Activated CD4-positive, alpha-beta T cell treated with anti-CD3 and anti-CD28 coated beads, Interleukin-2, amount 10 ng/mL, durations not matched to agents 24 days and 14 days (primary cell): ENCODE results near the gene REV1. TPM values are rescaled to one million over a fixed set of nuclear protein-coding genes. Genes with fewer than 3 reads are reported as not detected.

ENCODE experiments used
- DNase-seq: peaks from one replicate; pipeline ENCODE4 v3.0.0; 2022
- H3K27ac Mint-ChIP-seq: one replicate; pipeline ENCODE4 v1.8.0; 2022; ENCODE audit warnings: mild to moderate bottlenecking, mixed read lengths
- H3K27me3 Mint-ChIP-seq: one replicate; pipeline ENCODE4 v1.8.0; 2022; ENCODE audit warnings: mixed read lengths
- H3K36me3 Mint-ChIP-seq: one replicate; pipeline ENCODE4 v1.8.0; 2022; ENCODE audit warnings: low read depth, mild to moderate bottlenecking, mixed read lengths
- H3K4me1 Mint-ChIP-seq: one replicate; pipeline ENCODE4 v1.8.0; 2021; ENCODE audit warnings: mixed read lengths
- H3K4me3 Mint-ChIP-seq: one replicate; pipeline ENCODE4 v1.8.0; 2022; ENCODE audit warnings: mild to moderate bottlenecking, moderate library complexity, mixed read lengths
- H3K9me3 Mint-ChIP-seq: one replicate; pipeline ENCODE4 v1.8.0; 2021; ENCODE audit warnings: mixed read lengths
- intact Hi-C: fragments of 100-400 bp; cut with micrococcal nuclease; formaldehyde crosslinking; loops from one replicate; pipeline ENCODE4 v1.15.1; 2023
- total RNA-seq: library from RNA; stranded (reverse); gene quantifications from 2 replicates; pipeline ENCODE4 v1.2.3, GENCODE V29; 2022

Gene REV1
- total RNA-seq, 1 donor from 2014 or later, result 47.8 TPM

DNA sequence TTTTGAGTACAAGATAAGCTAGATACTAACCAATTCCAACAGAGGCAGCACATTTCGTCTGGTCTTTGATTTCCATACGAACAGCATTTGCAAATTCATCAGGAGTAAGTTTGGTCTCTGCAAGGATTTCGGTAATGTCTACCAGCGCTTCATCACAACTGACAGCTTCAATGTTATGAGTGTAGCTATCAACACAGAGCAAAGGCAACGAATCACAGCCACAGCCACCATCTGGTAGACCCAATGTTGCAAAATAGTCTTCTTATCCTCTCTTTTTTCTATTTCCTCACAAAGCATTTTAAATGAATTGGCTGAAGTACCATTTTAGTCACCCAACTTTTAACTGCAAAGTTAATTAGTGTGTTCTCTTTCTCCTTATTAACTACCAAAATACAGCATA, 68.3 kb downstream of the REV1 start:
- intact Hi-C loops, result no loop called here
- no peak for DNase-seq
- H3K4me1 Mint-ChIP-seq, result peaks cover 5% of the 10 kb centered on the region

DNA sequence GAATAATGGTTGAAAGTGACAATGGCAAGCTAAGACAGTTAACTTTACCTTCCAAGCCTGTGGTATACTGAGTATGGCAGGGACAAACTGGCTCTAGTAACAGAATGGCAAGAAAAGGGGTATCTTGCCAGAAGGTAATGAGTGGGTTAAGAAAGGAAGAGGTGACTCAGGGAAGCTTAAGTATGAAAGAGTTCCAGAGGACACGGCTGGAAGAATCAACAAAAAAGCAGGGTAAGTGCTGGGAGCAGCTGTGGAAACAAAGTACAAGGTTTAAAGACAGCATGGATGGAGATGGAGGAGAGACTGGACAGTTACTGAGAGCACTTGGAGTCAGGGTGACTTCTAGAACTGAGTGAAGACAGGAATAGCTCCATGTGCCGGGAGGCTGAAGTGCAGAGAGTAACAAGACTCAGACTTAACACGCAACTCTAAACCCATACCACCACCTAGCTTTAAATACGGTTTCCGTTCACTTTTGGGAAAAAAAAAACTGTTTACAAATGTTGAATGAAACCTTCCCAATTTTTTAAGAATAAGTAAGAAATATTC, 69.0 kb downstream of the REV1 start:
- H3K27me3 Mint-ChIP-seq, result no peaks in the 10 kb centered on the region
- no peak overlapping the region for H3K4me3 Mint-ChIP-seq
- intact Hi-C loops, result no loop called here
- no peak for DNase-seq
- no peak overlapping the region for H3K27ac Mint-ChIP-seq
- no peaks in the 10 kb centered on the region for H3K9me3 Mint-ChIP-seq
- peaks cover 51% of the 10 kb centered on the region for H3K36me3 Mint-ChIP-seq
- peaks cover 5% of the 10 kb centered on the region for H3K4me1 Mint-ChIP-seq

More for the DNA sequence above, 68.3 kb downstream of the REV1 start:
- Mint-ChIP-seq H3K4me3 (no peak overlapping the region), H3K9me3 (no peaks in the 10 kb centered on the region), H3K27me3 (no peaks in the 10 kb centered on the region), H3K36me3 (peaks cover 49% of the 10 kb centered on the region), H3K27ac (no peak overlapping the region)

DNA sequence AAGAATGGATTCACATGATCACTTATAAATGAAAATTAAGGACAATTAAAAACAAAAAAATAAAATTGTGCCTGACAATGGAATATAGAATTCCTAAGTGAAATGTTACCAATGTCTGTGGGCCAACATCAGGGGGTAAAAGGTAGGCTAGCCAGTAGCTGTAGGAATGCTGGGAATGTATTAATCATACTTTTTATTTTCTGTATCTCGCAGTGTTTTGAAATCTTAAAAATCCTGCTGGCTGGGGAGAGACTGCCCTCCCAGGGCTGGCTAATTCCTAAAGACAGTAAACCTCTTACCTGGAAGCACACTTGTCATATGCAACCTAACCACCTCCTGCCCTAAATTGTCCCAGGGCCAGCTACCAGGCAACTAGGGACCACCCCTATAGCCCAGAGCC, 69.8 kb downstream of the REV1 start:
- H3K4me1 Mint-ChIP-seq, result peaks cover 5% of the 10 kb centered on the region
- no peak for DNase-seq
- no peaks in the 10 kb centered on the region for H3K27me3 Mint-ChIP-seq
- peaks cover 53% of the 10 kb centered on the region for H3K36me3 Mint-ChIP-seq
- no peaks in the 10 kb centered on the region for H3K9me3 Mint-ChIP-seq
- no peak overlapping the region for H3K4me3 Mint-ChIP-seq
- intact Hi-C loops, result no loop called here
- no peak overlapping the region for H3K27ac Mint-ChIP-seq

DNA sequence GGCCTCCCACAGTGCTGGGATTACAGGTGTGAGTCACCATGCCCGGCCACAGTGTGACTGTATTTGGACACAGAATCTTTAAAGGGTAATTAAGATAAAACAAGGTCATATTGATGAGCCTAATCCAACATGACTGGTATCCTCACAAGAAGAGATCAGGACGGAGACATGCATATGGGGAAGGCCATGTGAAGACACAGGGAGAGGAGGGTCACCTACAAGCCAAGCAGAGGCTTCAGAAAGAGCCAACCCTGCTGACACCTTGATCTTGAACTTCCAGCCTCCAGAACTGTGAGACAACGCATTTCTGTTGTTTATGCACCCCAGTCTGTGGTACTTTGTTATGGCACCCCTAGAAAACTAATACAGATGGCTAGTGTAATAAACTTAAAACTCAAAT, 72.4 kb downstream of the REV1 start:
- H3K9me3 Mint-ChIP-seq, result no peaks in the 10 kb centered on the region
- peaks cover 51% of the 10 kb centered on the region for H3K36me3 Mint-ChIP-seq
- no peaks in the 10 kb centered on the region for H3K27me3 Mint-ChIP-seq
- no peak for DNase-seq
- peaks cover 3% of the 10 kb centered on the region for H3K4me1 Mint-ChIP-seq
- intact Hi-C loops, result loop anchor here (5.0 kb wide), 1 partner anchor 40 kb away; no protein-coding TSS in a partner anchor
- no peak overlapping the region for H3K4me3 Mint-ChIP-seq
- no peak overlapping the region for H3K27ac Mint-ChIP-seq

DNA sequence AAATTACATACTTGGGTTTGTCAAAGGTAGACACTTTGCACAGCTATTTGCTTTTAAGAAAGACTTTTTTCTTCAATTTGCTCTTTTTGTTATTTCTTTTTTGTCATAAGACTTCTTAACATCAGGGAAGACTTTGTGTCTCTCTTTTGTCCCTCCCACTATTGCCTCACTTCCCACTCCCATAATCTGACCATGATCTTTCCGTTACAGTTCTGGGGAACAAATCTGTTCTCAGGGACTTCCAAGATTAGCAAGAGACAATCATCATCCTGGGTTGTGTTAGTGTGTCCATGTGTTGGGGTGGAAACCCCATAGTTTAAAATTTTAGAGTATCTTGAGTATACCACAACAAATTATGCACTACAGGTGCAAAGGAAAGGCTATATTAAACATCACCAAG, 75.3 kb downstream of the REV1 start:
- Mint-ChIP-seq H3K36me3 (peaks cover 45% of the 10 kb centered on the region), H3K9me3 (no peaks in the 10 kb centered on the region)
- intact Hi-C loops, result no loop called here

DNA sequence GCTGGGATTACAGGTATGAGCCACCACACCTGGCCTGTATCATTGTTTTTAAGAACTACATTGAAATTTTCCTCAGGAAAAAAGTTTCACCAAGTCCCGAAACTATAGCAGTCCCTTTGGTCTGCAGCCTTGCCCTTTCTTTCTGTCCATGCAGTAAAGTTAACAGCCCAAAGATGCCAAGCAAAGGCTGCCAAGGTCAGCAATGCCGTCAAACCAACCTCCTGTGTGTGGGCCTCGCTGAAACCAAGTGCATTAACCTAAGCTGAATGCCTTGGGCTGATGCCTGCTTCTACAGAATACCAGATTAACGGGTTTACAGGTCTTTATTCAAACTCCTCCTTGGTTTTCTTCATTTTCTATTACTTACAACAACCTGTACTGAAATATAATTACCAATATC, 79.5 kb downstream of the REV1 start:
- no peak overlapping the region for H3K27ac Mint-ChIP-seq
- no peak for DNase-seq
- intact Hi-C loops, result no loop called here
- no peaks in the 10 kb centered on the region for H3K9me3 Mint-ChIP-seq
- H3K4me3 Mint-ChIP-seq, result no peak overlapping the region
- peaks cover 5% of the 10 kb centered on the region for H3K4me1 Mint-ChIP-seq
- peaks cover 46% of the 10 kb centered on the region for H3K36me3 Mint-ChIP-seq
- no peaks in the 10 kb centered on the region for H3K27me3 Mint-ChIP-seq

More for the DNA sequence above, 75.3 kb downstream of the REV1 start:
- Mint-ChIP-seq H3K27me3 (no peaks in the 10 kb centered on the region), H3K27ac (no peak overlapping the region), H3K4me3 (no peak overlapping the region), H3K4me1 (peaks cover 3% of the 10 kb centered on the region)
- DNase-seq, result no peak

DNA sequence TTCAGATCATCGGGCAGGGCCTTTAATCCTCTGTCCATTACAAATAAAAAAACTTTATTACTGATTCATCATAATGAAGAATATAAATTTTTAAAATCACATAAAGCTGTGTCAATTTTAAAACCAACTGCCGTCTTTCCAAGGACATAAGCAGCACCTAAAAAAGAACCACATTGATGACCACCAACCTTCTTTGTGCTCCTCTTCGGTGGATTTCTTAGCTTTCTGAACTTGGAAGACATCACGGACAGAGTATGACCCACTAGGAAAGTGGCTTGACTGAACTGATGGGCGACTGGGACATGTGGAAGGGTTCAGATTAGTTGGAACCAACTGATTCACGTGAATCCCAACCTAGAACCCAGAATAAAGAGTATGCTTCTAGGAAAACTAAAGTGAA, 83.7 kb downstream of the REV1 start:
- intact Hi-C loops, result no loop called here
- H3K9me3 Mint-ChIP-seq, result no peaks in the 10 kb centered on the region
- H3K4me1 Mint-ChIP-seq, result peaks cover 6% of the 10 kb centered on the region
- H3K27me3 Mint-ChIP-seq, result no peaks in the 10 kb centered on the region
- H3K36me3 Mint-ChIP-seq, result peaks cover 51% of the 10 kb centered on the region
- no peak overlapping the region for H3K27ac Mint-ChIP-seq
- no peak for DNase-seq
- no peak overlapping the region for H3K4me3 Mint-ChIP-seq

DNA sequence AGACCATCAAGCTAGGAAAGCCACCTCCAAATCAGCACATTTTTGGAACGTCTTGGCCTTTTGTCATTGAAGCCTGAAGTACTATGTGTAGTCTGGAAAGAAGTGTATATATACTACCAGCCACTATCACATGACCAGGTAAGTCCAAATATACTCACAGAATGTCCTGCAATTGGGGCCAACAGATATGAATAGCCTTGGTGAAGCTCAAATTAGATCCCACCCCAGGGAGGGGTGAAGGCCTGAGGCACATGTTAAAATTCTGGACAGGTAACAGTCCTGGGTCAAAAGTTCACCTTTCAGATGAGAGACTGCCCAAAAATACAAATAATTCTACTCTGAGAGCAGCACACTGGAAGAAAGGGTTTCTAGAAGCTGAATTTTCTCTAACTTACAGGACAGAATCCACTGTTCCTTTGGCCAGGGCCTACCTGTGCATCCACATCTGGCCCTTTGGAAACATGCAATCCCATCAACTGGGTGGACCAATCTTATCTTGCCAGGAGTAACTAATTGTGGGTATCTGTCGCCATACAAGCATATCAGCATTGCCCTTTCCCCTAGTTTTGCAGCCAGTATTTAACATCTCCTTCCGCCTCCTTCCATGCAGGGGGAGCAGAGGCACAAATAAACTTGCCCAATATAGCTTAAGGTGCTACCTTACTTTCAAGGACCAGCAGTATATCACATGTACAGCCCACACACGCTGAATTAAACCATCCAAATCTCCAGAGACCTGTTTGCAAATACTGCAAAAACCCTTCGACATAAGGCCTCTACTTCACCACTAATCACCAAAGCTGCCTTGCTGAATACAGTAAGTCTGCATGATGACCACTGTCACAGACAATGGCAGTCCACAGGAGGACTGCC, 84.8 kb downstream of the REV1 start:
- H3K27me3 Mint-ChIP-seq, result no peaks in the 10 kb centered on the region
- H3K27ac Mint-ChIP-seq, result no peak overlapping the region
- no peak overlapping the region for H3K4me3 Mint-ChIP-seq
- DNase-seq, result no peak
- no peaks in the 10 kb centered on the region for H3K9me3 Mint-ChIP-seq
- intact Hi-C loops, result no loop called here
- peaks cover 53% of the 10 kb centered on the region for H3K36me3 Mint-ChIP-seq
- H3K4me1 Mint-ChIP-seq, result peaks cover 6% of the 10 kb centered on the region

DNA sequence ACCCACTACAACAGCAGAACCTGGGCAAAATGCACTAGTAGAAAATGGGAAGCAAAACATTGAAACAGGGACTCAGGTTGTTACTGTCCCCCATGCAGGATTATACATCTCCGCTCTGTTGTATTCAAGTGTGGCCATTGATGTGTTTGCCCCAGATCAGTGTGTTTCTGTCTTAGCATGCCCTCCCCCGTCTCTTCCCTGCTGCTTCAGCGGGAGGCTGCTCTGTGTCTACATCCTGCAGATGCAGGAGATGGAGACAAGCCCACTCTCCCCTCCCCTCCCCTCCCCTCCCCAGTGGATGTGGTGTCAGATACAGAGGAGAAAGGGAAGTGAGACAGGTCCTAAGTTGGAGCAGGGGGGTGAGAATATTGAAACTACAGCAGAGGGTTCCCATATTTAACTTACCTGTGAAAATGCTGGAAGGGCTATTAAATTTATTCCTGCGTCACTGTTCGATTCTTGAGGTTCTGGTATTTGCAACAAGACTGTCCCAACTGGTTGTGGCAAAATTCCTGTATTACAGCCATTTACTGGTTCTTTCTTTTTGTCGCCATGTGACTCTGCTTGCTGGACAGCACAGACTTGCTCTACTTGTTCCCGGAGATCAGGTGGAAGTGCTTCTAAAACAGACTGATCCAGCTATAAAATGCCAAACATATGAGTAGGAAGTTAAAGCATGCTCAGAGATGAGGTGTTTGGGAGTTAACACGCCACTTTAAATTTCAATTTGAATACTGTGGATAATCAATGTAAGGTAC, 85.6 kb downstream of the REV1 start:
- peaks cover 54% of the 10 kb centered on the region for H3K36me3 Mint-ChIP-seq
- H3K27ac Mint-ChIP-seq, result no peak overlapping the region
- intact Hi-C loops, result no loop called here

DNA sequence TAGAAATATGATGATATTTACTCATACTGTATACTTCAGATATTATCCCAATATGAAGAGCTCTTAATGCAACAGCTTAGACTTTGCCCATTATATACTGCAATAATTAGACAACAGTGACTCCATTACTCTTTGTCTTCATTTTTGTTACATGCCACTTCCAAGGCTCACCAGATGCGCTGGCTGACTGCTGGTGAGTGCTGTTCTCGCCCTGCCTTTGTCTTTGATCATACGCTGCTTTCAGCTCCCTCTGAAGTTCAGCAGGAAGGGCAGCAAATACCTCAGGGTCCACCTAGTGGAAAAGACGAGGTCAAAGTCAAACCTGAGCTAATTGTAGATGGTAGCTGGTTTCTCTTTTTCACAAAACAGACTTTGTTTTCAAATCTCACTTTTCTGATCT, 86.3 kb downstream of the REV1 start:
- intact Hi-C loops, result no loop called here
- no peak for DNase-seq
- peak overlapping the region; percentile 3 for H3K27ac Mint-ChIP-seq
- no peak overlapping the region for H3K4me3 Mint-ChIP-seq
- H3K36me3 Mint-ChIP-seq, result peaks cover 61% of the 10 kb centered on the region
- peaks cover 6% of the 10 kb centered on the region for H3K4me1 Mint-ChIP-seq
- H3K9me3 Mint-ChIP-seq, result no peaks in the 10 kb centered on the region
- no peaks in the 10 kb centered on the region for H3K27me3 Mint-ChIP-seq

More for the DNA sequence above, 85.6 kb downstream of the REV1 start:
- no peaks in the 10 kb centered on the region for H3K9me3 Mint-ChIP-seq
- peaks cover 6% of the 10 kb centered on the region for H3K4me1 Mint-ChIP-seq
- DNase-seq, result no peak
- no peak overlapping the region for H3K4me3 Mint-ChIP-seq
- H3K27me3 Mint-ChIP-seq, result no peaks in the 10 kb centered on the region

DNA sequence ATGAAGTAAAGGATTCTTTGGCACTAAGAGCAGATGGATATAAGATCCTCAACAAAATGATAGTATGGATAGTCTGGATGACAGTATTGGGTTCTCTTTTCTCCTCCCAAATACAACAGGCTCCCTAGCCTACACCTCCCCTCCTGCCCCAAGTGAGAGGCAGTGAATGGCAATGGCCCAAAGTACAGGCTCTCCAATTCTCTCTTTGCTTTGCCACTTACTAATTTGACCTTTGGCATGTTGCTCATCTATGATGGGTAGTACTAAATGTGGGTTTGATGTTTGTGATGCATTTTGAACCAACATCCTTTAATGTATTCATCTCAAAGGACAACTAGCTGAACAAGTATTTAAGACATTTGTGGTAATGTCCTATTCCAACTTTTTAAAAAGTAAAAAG, 86.7 kb downstream of the REV1 start:
- H3K4me3 Mint-ChIP-seq, result no peak overlapping the region

DNA sequence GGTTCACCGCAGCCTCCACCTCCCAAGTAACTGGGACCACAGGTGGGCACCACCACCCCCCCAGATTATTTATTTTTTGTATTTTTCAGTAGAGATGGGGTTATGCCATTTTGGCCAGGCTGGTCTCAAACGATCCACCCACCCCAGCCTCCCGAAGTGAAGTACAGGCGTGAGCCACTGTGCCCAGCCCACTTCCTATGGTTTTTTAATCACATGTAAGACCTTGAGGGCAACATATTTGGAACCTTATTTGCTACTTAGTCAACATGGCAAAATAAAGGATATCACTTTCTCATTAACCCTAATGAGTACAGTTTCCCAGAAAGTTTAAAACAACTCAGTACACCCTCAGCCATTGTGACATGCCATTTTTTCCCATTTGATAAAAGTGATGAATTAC, 88.0 kb downstream of the REV1 start:
- DNase-seq, result no peak
- intact Hi-C loops, result no loop called here
- H3K36me3 Mint-ChIP-seq, result peaks cover 67% of the 10 kb centered on the region
- H3K27ac Mint-ChIP-seq, result no peak overlapping the region
- H3K4me1 Mint-ChIP-seq, result peaks cover 4% of the 10 kb centered on the region
- no peaks in the 10 kb centered on the region for H3K9me3 Mint-ChIP-seq
- no peaks in the 10 kb centered on the region for H3K27me3 Mint-ChIP-seq
- H3K4me3 Mint-ChIP-seq, result no peak overlapping the region

More for the DNA sequence above, 86.7 kb downstream of the REV1 start:
- H3K9me3 Mint-ChIP-seq, result no peaks in the 10 kb centered on the region
- no peak overlapping the region for H3K27ac Mint-ChIP-seq
- intact Hi-C loops, result no loop called here
- H3K4me1 Mint-ChIP-seq, result peaks cover 6% of the 10 kb centered on the region
- peaks cover 64% of the 10 kb centered on the region for H3K36me3 Mint-ChIP-seq
- H3K27me3 Mint-ChIP-seq, result no peaks in the 10 kb centered on the region
- no peak for DNase-seq

DNA sequence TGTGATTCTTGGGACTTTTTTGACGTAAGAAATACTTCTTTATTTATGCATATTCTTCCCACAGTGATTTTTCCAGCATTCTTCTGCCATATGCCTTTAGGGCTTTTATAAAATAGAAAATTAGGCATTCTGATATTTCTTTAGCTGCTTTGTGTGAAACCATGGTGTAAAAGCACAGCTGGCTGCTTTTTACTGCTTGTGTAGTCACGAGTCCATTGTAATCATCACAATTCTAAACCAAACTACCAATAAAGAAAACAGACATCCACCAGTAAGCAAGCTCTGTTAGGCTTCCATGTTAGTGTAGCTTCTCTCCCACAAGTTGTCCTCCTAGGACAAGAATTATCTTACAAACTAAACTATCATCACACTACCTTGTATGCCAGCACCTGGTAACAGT, 90.0 kb downstream of the REV1 start:
- peaks cover 68% of the 10 kb centered on the region for H3K36me3 Mint-ChIP-seq
- no peaks in the 10 kb centered on the region for H3K27me3 Mint-ChIP-seq
- H3K9me3 Mint-ChIP-seq, result no peaks in the 10 kb centered on the region
- DNase-seq, result no peak
- H3K4me1 Mint-ChIP-seq, result peaks cover 4% of the 10 kb centered on the region
- intact Hi-C loops, result no loop called here
- H3K27ac Mint-ChIP-seq, result no peak overlapping the region
- no peak overlapping the region for H3K4me3 Mint-ChIP-seq

DNA sequence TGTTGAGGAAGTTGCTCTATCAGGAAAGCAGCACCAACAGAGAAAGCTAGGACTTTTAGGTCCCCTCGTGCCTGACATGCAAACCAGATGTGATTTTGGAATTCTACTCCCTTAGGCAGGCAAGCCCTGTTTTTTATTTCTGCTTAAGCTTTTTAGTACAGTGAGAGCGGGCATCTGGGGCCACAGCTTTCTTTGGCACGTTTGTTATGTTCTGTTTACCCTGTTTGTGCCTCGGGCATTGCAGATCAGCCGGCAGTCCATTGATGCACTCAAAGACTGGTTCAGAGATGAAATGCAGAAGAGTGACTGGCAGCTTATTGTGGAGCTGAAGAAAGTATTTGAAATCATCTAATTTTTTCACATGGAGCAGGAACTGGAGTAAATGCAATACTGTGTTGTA, 90.8 kb downstream of the REV1 start:
- no peak for DNase-seq
- no peaks in the 10 kb centered on the region for H3K27me3 Mint-ChIP-seq
- peaks cover 68% of the 10 kb centered on the region for H3K36me3 Mint-ChIP-seq
- peak overlapping the region; percentile 16 for H3K27ac Mint-ChIP-seq
- peaks cover 4% of the 10 kb centered on the region for H3K4me1 Mint-ChIP-seq
- intact Hi-C loops, result no loop called here
- H3K4me3 Mint-ChIP-seq, result no peak overlapping the region
- no peaks in the 10 kb centered on the region for H3K9me3 Mint-ChIP-seq
